ENCODE results near the gene PRR16. TPM values are rescaled to one million over a fixed set of nuclear protein-coding genes. Genes with fewer than 3 reads are reported as not detected.

PRR16 gene
- total and polyA plus RNA-seq, 2 experiments from 2014 or later, result 15.3 to 16.1 TPM

GRCh38 chr5:120447706-120448239 lies 16.3 kb upstream of the PRR16 start:
- H2AFZ ChIP-seq, result no peak overlapping the region
- 0% methylated on average over 1 of the region's 1 CpG for WGBS (ENCODE audit: low lambda C conversion rate, missing lambda C conversion rate)
- H3K4me3 ChIP-seq, result no peak overlapping the region
- H3K9me2 ChIP-seq (replicated peaks; ENCODE audit: insufficient read depth), result no peaks in the 10 kb centered on the region
- peaks cover 5% of the 10 kb centered on the region for H3K4me1 ChIP-seq (ENCODE audit: insufficient read depth)
- DNase-seq (ENCODE audit: low spot score), result no peak
- no peaks in the 10 kb centered on the region for H3K36me3 ChIP-seq (replicated peaks; ENCODE audit: insufficient read depth, low read depth)
- no peaks in the 10 kb centered on the region for H3K27me3 ChIP-seq
- no peaks in the 10 kb centered on the region for H3K9me3 ChIP-seq (ENCODE audit: low read depth)
- H3K79me2 ChIP-seq, result no peaks in the 10 kb centered on the region
- no peak overlapping the region for H3K27ac ChIP-seq
- no peaks in the 10 kb centered on the region for H4K20me1 ChIP-seq (ENCODE audit: insufficient read depth, poor library complexity, severe bottlenecking)
- no peak overlapping the region for H3K4me2 ChIP-seq
- TF ChIP-seq EZH2 (IDR thresholded peaks at IDR 0.05; ENCODE audit: borderline replicate concordance) (no peak), EZH2phosphoT487 (IDR thresholded peaks at IDR 0.05; ENCODE audit: low read depth, severe bottlenecking, unreplicated experiment) (no peak)
- TF ChIP-seq, protein P1, sequence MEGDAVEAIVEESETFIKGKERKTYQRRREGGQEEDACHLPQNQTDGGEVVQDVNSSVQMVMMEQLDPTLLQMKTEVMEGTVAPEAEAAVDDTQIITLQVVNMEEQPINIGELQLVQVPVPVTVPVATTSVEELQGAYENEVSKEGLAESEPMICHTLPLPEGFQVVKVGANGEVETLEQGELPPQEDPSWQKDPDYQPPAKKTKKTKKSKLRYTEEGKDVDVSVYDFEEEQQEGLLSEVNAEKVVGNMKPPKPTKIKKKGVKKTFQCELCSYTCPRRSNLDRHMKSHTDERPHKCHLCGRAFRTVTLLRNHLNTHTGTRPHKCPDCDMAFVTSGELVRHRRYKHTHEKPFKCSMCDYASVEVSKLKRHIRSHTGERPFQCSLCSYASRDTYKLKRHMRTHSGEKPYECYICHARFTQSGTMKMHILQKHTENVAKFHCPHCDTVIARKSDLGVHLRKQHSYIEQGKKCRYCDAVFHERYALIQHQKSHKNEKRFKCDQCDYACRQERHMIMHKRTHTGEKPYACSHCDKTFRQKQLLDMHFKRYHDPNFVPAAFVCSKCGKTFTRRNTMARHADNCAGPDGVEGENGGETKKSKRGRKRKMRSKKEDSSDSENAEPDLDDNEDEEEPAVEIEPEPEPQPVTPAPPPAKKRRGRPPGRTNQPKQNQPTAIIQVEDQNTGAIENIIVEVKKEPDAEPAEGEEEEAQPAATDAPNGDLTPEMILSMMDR (IDR thresholded peaks at IDR 0.05; ENCODE audit: poor library complexity), result no peak

DNA sequence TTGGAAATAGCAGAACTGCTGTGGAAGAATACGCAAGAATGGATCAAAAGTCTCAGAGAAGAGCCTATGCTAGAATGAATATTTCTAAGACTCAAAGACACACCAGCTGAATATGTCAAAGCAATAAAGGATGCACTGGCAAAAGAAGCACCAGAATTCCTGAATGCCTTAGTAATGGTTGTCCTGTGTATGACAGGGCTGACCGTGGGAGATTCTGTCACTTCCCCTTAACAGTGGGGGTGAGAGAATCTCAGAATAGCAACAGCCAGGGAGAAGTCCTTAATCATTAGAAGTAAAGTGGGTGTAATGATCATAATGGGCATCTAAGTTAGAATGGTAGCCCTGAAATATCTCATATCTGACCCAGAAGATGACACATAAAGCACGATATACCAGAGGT lies 14.6 kb upstream of the PRR16 start:
- H4K20me1 ChIP-seq (ENCODE audit: insufficient read depth, poor library complexity, severe bottlenecking), result no peaks in the 10 kb centered on the region
- no peak for DNase-seq (ENCODE audit: low spot score)
- no peak overlapping the region for H3K4me3 ChIP-seq
- H3K9me2 ChIP-seq (replicated peaks; ENCODE audit: insufficient read depth), result no peaks in the 10 kb centered on the region
- H2AFZ ChIP-seq, result no peak overlapping the region
- H3K4me1 ChIP-seq (ENCODE audit: insufficient read depth), result peaks cover 5% of the 10 kb centered on the region
- H3K36me3 ChIP-seq (replicated peaks; ENCODE audit: insufficient read depth, low read depth), result no peaks in the 10 kb centered on the region
- H3K4me2 ChIP-seq, result no peak overlapping the region
- TF ChIP-seq EZH2 (IDR thresholded peaks at IDR 0.05; ENCODE audit: borderline replicate concordance), result no peak
- no peak for TF ChIP-seq EZH2phosphoT487 (IDR thresholded peaks at IDR 0.05; ENCODE audit: low read depth, severe bottlenecking, unreplicated experiment)
- TF ChIP-seq, protein P1 (IDR thresholded peaks at IDR 0.05; ENCODE audit: poor library complexity), result no peak
- no peaks in the 10 kb centered on the region for H3K27me3 ChIP-seq
- H3K27ac ChIP-seq, result no peak overlapping the region
- H3K9me3 ChIP-seq (ENCODE audit: low read depth), result no peaks in the 10 kb centered on the region
- no peaks in the 10 kb centered on the region for H3K79me2 ChIP-seq
- 77% methylated on average over 3 of the region's 3 CpGs for whole genome bisulfite sequencing (ENCODE audit: low lambda C conversion rate, missing lambda C conversion rate)

GRCh38 chr5:120450910-120451309 lies 13.2 kb upstream of the PRR16 start:
- Histone ChIP-seq H3K4me2 (no peak overlapping the region), H3K4me1 (ENCODE audit: insufficient read depth) (peaks cover 5% of the 10 kb centered on the region), H3K9me2 (replicated peaks; ENCODE audit: insufficient read depth) (no peaks in the 10 kb centered on the region), H3K27ac (no peak overlapping the region), H3K36me3 (replicated peaks; ENCODE audit: insufficient read depth, low read depth) (no peaks in the 10 kb centered on the region), H3K27me3 (no peaks in the 10 kb centered on the region), H2AFZ (no peak overlapping the region), H4K20me1 (ENCODE audit: insufficient read depth, poor library complexity, severe bottlenecking) (no peaks in the 10 kb centered on the region), H3K4me3 (no peak overlapping the region), H3K79me2 (no peaks in the 10 kb centered on the region), H3K9me3 (ENCODE audit: low read depth) (no peaks in the 10 kb centered on the region)
- DNase-seq (ENCODE audit: low spot score), result no peak
- TF ChIP-seq, protein P1 (IDR thresholded peaks at IDR 0.05; ENCODE audit: poor library complexity), result no peak
- TF ChIP-seq EZH2 (IDR thresholded peaks at IDR 0.05; ENCODE audit: borderline replicate concordance) (no peak), EZH2phosphoT487 (IDR thresholded peaks at IDR 0.05; ENCODE audit: low read depth, severe bottlenecking, unreplicated experiment) (no peak)
- WGBS (ENCODE audit: low lambda C conversion rate, missing lambda C conversion rate), result 99% methylated on average over 5 of the region's 5 CpGs
